Stimulated activated CD4-positive, alpha-beta T cell treated with anti-CD3 and anti-CD28 coated beads, Interleukin-12 subunit alpha, Interleukin-12 subunit beta, amount 100 ng/mL, for 48 hours (primary cell): ENCODE measurements around the gene COL18A1.
A peak's percentile ranks its signal among the peaks of the same experiment; 100 is the strongest.
"Not testable (repeated sequence)": the region's sequence is repeated elsewhere in the genome, so short reads cannot be mapped to it uniquely, and the experiment has no call there.

ENCODE experiments used
- DNase-seq, 3 donors: peaks; one replicate each; pipeline ENCODE4 v3.0.0-alpha.2; 2020; ENCODE audit warnings: low read depth in 2 of 3, low spot score in 1 of 3

COL18A1 gene

DNA sequence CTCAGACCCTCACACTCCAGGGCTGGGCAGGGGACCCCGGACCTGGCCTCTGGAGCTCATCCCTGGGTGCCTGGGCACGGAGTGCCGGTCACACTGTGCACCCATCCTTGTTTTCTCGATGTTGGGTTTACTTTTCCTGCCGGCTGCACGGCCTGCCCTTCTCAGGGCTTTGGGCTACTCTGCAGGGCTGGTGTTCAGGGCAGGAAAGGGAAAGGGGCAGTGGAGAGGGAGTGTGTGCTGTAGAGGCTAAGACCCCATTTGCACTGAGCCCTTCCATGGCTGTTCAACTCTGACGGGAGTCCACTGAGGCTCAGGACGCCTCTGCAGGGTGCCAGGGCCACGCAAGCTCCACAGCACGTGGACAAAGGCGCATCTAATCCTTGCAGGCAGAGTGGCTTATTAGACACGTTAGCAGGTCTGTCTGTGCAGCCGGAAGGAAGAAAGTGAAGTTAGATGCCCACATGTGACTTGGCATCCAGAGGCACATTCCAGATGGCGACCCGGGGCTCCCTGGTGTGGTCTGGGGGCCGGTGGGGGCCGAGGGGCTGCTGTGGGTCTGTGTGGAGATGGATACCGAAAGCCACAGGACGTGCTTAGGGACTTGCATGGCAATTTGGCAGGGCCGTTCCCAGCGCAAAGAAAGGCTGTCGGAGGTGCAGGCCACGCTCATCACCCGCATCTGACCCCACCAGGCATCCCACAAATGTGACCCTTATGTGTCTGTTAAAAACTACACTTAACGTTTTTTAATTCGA lies 33.6 kb downstream of the COL18A1 start:
- DNase-seq, result no peak

DNA sequence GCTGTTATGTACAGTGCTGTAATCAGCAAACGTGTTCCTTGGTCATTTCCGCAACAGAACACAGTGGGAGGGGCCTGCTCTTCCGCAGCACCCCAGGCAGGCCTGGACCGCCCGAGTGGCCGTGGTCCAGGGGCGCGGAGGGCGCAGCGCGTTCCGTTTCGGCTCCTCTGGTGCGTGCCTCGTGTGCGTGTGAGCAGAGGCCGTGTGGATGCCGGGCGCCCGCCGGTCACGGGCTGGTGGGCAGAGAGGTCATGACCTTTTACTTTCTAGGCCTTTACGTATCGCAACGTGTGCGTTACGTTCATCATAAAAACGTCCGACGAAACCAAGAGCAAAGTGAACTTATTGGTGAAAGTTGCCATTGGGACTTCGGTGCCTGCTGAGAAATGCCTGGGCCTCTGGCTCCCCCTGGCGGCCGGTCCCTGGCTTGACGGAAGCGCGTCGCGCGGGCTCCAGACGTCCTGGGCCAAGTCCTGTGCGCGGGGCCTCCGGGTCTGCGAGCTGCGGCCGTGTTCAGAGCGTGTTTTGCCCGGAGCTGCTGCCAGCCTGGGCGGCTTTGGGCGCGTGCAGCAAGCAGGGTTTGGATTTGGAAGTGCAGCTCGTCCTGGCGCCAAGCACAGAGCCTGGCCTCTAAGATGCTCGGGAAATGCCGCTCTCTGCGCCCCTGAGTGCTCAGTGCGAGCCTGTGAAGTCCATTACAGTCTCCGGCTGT lies 34.4 kb downstream of the COL18A1 start:
- DNase-seq, result peak; percentile 71 to 77 (median 76)

DNA sequence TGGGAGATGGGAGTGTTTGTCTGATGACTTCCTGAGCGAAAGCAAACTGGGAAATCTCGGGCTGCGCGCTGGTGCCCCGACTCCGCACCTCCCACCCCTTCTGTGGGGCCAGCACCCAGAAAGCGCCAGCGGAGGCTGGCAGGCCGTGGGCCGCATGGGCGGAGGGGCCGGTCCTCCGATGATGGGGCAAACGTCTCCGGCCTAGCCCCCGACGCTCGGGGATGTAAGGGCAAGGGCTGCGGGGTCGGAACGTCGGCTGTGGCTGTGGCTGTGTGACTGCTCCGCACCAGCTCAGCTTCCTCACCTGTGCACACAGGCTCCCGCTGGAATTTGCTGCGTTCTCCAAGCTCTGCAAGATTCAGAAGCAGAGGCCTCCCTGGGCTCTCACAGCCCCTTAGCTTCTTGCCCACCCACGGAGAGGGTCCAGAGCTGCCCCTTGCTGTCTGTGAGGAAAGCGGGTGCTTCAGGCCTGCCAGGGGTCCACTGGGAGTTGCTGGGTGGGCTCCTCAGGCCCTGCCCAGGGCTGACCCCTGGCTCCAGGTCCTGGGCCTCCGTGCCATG lies 35.0 kb downstream of the COL18A1 start:
- no peak for DNase-seq

DNA sequence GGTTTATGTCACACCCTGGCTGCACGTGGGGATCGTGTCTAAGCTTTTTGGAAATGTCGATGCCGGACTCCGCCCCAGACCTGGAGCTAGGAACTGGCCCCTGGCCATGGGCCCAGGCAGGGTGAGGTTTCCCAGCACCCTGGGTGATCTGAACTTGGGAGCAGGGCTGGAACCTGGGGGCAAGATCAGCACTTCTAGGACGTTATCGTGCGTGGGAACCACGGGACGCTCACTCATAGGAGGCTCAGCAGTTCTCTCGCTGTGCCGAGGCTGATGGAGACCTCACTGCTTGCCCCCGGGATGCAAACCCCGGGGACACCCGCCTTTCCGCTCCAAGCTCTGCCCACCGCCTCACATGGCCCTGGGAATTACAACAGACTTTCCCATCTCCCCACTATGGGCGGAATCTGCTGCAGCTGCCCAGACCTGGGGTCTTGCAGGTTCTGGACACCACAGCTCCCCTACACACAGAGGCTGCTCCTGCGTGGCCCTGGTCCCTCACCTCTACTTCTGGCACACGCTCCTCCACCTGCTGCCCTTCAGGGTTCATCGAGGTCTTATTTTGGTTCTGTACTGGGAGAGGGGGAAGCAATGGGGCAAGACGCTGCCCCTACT lies 35.9 kb downstream of the COL18A1 start:
- no peak for DNase-seq

DNA sequence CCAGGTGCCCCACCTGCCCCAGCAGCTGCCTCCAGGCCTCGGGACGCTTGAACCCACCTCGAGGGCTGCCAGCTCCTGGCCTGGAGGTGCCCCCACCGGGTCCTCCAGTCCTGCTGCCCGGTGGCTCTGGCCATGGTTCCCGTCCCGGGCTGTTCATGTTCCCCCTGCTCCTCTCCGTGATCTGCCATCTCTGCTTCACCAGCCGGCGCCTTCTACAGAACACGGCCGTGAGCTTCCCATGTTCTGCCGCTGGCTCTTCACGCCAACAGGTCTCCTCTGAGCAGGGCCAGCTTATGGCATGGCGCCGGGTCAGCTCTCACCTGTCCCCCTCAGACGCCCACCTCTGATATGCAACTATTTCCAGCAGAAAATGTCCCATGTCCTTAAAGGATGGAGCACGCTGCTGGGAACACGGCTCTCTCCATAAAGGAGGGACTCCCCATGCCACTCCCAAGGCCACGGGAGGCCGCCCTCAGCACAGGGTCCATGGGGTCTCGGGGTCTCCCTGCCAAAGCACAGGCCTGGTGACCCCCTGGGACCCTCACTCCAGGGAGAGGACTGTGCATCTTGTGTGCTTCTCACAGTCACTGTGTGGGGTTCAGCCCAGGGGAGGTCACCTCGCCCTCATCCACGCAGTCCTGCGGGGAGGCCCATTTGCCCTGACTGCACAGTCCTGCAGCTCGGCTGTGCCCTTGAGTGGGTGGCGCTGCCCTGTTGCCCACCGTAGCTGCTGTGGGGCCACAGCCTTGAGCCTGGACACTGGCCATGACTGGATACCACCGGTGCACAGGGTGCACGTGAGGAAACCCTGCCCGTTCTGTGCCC lies 36.7 kb downstream of the COL18A1 start:
- no peak for DNase-seq

DNA sequence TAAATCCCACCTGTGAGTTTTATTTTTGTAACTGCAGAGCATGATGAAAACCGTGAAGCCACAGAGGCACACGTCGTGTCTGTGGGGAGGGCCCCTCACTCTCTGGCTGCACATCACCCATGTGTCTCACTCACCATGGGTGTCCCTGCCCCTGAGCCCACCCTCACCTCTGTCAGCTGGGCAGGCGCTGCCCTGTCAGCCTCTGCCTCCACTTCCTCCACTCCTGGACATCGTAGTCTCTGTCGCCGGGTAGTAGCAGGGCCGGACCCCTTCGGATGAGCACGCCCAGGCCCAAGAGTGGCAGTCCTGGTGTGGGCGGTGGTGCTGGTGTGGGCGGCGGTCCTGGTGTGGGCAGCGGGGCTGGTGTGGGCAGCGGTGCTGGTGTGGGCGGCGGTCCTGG lies 37.3 kb downstream of the COL18A1 start:
- DNase-seq, result no peak

DNA sequence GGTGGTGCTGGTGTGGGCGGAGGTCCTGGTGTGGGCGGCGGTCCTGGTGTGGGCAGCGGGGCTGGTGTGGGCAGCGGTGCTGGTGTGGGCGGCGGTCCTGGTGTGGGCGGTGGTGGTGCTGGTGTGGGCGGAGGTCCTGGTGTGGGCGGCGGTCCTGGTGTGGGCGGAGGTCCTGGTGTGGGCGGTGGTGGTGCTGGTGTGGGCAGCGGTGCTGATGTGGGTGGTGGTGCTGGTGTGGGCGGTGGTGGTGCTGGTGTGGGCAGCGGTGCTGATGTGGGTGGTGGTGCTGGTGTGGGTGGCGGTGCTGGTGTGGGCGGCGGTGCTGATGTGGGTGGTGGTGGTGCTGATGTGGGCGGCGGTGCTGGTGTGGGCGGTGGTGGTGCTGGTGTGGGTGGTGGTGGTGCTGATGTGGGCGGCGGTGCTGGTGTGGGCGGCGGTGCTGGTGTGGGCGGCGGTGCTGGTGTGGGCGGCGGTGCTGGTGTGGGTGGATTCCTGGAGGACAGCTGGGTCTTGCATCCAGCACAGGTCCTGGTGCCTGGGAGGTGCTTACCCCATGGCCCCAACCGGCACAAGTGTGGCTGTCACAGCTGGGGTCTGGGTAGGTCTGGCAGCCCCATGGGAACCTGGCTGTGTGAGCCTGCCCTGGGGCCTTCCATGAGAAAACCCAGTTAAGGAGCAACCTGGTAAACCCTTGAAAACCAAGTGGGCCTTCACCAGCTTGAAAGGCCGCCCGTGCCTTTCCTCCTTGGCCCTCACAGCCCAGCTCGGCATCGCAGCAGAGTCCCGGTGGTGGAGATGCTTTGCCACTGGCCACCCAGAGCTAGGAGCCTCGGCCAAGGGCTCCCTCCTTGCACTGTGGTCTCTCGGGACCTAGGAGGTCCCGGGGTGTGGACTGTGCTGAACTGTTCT lies 38.0 kb downstream of the COL18A1 start:
- DNase-seq, result not testable (repeated sequence)

DNA sequence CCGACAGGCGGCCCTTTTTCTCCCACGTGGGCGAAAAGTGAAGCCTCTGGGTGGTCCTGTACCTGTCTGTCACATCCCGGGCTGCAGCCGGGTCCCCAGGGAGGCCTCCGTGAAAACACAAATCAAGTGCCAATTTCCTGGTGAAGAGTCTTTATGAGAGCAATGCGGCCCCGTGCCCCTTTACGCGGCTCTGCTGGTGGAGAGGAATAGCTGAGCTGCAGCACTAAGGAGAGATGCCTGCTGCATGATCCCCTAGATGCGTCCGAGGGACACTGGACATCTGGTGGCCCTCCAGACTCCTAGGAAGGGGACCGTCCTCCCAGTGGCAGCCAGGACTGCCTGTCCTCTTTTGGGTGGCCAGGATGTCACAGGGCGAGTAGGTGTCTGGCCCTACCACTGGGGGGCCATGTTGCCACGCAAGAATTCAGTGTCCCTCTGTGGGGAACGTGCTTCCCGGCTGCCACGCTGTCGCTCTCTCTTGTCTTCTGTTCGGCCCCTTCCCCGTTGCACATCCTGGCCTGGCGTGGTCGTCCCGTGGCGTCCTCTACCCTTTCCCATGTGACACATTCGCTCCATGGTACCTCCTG lies 38.7 kb downstream of the COL18A1 start:
- no peak for DNase-seq

DNA sequence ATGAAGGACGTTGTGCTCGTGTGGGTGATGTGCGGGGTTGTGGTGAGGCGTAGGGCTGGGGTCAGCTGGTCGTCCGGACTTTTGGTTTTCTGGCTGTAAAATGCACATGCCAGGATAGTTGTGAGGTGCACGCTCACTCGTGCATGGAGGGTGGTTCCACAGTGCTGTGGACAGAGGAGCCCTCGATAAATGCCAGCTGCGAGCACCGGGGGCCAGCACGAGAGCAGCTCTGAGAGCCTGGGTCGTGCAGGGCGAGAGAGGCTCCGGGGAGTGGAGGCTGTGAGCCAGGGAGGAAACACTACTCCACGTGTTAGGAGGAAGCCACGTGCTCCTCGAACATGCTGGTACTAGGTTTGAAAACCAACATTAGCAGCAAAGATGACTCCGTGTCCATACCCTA lies 39.4 kb downstream of the COL18A1 start:
- no peak for DNase-seq

DNA sequence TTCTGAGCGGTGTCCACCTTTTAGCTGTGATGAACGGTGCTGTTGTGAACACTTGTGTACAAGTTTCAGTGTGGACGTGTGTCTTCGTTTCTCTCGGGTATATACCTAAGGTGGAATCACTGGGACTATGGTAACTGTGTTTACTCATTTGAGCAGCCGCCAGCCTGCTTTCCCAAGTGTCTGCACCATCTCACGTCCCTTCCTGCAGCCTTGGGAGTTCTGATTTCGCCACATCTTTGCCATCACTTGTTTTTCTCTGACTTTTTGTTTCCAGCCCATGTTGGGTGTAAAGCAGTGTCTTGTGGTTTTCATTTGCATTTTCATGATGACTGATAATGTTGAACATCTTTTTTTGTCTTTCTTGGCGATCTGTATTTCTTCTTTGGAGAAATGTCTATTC lies 40.4 kb downstream of the COL18A1 start:
- DNase-seq, result no peak

DNA sequence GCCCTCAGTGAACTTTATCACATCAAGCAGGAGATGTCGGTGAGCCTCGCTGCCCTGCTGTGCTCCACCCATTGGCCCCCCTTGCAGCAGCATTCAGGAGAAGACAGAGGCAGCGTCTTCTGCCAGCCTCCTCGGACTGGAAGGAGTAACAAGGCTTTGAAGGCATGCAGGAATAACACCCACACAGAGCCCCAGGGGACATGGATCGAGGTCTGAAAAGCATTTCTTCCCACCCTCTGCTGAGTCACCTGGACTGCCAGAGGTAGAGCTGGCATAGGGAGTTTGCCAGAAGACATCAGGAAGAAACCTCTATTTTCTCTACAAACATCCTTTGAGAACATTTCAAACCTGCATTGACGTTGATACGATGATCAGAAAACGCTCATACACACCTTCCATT lies 42.9 kb downstream of the COL18A1 start:
- no peak for DNase-seq

DNA sequence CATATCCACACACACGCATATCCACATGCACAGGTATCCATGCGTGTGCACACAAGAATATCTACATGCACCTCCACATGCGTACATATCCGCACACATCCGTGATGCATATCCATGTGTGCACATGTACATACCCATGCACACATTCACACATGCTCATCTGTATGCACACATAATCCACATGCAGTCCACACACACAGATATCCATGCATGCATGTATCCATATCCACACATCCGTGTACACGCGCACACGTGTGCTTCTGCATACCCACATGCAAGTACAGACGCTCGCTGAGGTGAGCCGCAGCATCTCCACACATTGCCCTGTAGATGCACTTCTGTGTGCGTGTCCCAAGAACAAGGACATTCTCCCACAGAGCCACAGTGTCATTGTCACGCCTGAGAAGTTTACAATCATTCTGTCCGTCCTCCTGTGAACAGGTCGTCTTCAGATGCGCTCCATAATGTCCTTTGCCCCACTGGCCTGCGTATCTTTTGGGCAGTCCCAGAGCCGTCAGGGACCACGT lies 43.4 kb downstream of the COL18A1 start:
- no peak for DNase-seq

DNA sequence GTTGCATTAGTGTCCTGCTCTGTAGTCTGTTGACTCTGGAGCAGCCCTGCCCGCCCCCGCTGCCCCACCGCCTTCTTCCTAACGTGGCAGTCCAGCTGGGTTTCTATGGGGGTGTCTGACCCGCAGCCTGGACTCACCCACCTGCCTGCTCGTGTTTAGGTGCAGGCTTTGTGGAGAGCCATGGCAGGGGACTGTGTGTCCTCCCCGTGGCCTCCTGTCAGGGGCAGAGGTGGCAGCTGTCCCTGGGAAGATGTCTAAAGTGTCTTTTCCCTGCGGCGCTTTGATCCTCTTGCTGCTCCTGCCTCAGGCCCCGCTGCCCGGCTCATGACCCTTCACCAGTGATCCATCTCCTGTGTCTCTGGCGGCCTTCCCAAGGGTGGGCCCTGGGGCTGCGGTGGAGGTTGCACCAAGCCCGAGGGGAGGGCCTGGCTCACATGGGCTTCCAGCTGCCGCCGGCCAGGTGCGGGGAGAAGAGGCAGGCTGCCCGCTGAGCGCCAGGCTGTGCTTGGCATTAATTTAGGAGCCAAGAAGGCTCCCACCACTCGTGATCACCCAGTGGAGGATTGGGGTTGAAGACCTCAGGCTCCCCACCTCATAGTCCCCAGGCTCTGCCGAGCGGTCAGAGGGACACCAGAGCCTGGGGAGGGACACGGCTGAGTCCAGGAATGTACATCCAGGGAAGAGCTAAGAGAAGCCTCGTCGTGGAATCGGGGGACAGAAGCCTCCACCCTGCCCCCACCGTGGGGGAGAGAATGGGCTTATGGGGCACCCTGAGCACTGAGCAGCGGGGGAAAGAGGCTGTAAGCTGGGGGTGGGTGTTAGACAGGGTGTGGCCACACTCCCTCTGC lies 44.1 kb downstream of the COL18A1 start:
- no peak for DNase-seq

DNA sequence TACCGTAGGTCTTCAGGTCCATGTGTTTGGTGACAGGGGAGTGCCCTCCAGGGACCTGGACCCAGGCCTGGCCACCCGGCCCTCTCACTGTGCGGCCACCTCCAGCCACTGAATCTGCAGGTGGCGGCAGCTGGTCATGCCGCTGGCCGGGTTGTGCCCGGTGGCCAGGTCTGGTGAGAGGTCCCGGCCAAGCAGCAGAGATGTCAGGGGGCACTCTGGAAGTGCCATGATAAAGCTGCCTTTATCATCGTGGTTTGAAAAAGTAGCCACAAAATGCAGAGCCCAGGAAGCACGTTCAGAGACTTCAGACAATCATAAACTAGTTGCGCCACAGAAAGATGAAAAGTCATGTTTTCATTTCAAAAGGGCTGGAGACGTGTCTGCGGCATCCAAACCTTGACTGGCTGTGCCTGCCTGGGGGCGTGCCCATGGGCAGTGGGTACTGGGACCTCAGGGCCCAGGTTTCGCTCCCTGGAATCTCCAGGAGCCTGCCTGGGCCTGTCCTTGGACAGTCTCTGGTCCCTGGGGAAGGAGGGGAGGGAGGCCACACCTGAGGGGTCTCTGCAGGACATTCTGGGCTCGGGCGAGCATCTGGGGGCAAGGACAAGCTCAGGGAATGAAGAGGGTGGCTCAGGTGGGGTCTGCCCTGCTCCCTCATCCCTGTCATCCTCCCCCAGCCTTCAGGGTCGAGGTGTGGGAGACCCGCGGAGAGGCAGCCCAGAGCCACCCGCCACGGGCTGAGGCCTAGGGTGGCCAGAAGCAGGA lies 44.9 kb downstream of the COL18A1 start:
- DNase-seq, result no peak

DNA sequence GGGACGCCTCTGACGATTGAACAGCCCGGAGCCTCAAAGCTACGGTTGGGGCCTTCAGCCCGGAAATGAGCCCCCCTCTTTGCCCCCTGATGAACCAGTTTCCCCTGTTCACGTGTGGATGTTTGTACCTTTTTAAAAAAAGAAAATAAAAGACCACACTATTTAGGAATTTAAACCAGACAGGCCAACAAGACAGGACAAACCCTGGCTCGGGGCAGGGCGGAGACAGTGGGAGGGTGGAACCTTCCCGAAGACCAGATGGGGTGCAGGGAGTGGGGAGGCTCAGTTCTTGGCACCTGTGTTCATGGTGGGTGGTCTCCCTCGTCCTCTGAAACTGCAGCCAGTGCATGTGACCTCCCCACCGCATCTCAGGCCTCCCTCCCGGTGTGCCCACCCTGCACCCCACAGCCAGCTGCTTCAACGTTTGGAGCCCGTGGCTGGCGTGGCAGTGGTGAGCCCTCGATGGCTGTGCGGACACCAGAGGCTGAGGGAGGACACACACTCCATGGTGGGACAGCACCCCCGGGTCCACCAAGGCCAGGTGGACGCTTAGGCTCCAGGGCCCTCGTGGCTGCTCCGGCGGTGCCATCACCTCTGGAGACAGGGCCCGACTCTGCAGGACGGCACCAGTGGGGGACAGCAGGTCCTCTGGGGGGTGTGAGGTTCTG lies 45.6 kb downstream of the COL18A1 start:
- DNase-seq, result no peak

DNA sequence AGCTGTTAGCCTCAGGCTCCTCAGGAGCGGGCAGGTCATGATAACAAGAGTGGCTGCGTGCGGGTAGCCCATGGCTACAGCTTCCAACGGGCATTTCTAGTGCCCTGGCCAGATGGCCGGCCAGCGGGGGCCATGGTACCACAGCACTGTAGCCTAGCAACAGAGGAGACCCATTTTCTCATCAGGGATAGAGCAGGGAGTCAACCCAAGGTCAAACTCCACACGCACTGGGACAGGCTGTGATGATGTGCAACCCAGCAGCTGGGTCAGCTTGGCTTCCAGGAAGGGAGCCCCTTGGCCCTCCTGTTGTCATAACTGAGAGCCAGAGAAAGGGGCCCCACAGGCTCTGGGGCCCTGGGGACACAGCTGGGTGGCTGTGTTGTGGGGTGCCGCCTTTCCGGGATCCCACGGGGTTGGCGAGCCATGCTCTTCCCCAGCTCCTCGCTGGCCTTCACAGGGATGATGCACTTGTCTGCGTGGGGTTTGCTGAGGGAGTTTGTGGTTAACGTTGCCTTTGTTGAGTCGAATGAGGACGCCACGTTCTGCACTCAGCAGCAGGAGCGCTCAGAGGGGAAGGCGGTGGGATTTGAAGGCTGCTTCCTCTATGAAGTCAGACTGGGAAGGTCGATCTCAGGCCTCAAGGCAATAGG lies 46.3 kb downstream of the COL18A1 start:
- DNase-seq, result no peak

DNA sequence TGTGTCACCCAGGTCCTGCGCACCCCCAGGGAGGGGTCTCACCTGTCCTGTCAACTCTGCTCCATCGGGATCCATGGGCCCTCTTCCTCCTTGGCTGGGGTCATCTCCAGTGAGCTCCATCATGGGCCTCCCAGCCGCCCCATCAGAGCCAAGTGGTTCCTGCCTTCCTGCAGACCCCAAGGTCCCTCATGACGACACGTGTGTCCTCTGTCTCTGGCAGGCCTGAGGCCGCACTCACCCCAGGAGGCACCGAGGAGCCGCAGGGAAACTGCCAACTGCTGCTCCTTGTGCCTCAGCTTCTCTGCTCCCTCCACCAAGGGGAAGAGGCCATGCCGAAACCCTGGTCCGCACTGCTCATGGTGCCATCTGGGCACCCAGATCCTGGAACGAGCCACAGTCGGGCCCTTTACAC lies 46.8 kb downstream of the COL18A1 start:
- DNase-seq, result no peak
